ENCODE results near the gene BABAM2.

DNA sequence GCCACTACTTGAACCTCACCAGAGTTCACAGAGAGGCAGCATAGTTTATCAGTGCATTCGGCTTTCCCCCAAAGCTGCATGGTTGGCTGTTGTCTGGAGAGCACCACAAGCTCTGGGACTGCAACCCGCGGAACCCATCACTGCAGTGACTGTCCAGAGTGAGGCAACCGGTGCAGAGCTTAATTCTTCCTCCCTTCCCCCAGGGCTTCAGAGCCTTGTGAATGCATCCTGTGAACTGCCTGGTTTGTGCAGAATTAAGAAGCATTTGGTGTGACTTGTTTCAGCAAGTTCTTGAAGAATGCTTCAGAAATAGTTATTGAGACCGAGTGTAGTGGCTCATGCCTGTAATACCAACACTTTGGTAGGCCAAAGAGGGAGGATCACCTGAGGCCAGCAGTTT lies 402.9 kb downstream of the BABAM2 start:
- TF ChIP-seq, protein P1, sequence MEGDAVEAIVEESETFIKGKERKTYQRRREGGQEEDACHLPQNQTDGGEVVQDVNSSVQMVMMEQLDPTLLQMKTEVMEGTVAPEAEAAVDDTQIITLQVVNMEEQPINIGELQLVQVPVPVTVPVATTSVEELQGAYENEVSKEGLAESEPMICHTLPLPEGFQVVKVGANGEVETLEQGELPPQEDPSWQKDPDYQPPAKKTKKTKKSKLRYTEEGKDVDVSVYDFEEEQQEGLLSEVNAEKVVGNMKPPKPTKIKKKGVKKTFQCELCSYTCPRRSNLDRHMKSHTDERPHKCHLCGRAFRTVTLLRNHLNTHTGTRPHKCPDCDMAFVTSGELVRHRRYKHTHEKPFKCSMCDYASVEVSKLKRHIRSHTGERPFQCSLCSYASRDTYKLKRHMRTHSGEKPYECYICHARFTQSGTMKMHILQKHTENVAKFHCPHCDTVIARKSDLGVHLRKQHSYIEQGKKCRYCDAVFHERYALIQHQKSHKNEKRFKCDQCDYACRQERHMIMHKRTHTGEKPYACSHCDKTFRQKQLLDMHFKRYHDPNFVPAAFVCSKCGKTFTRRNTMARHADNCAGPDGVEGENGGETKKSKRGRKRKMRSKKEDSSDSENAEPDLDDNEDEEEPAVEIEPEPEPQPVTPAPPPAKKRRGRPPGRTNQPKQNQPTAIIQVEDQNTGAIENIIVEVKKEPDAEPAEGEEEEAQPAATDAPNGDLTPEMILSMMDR (conservative IDR thresholded peaks at IDR 0.05), result no peak
- no peak for TF ChIP-seq EZH2 (IDR thresholded peaks at IDR 0.05; ENCODE audit: low read depth)
